T-cell (primary cell): ENCODE results near the gene EPHA8. TPM values are rescaled to one million over a fixed set of nuclear protein-coding genes. Genes with fewer than 3 reads are reported as not detected.

Source experiments
- ATAC-seq, 4 experiments: fragments of 200-7000 bp in 3 of 4; fragments of 150-1000 bp in 1 of 4; cut with Tn5 transposase; replicated peaks in 1 of 4; 1 replicate in 3 of 4; 2 replicates in 1 of 4; pipeline ENCODE4 v1.10.0; 2021; ENCODE audit warnings: moderate library complexity in 3 of 4, mild to moderate bottlenecking in 2 of 4, moderate number of reproducible peaks in 1 of 4
- CTCF ChIA-PET, 2 donors: fragments of 300-600 bp; sonication (Branson Sonifier 250); formaldehyde crosslinking; loops; one replicate each; lab custom pipeline; 2022; ENCODE audit warnings: antibody characterized with exemption in 2 of 2; lab: Charles Lee
- POLR2A ChIA-PET, 2 donors: fragments of 300-600 bp; sonication (Branson Sonifier 250); formaldehyde crosslinking; loops; one replicate each; lab custom pipeline; 2022; ENCODE audit warnings: antibody characterized with exemption in 2 of 2; lab: Charles Lee
- DNase-seq, 35 experiments: peaks; one replicate each; pipeline versions ENCODE4 v3.0.0 to v3.0.0-alpha.2; 2013 to 2023
- H3K27ac ChIP-seq: one replicate; pipeline ENCODE4 v1.5.1; 2013; ENCODE audit warnings: low read length
- H3K27me3 ChIP-seq, 2 experiments: replicated peaks in 1 of 2; 1 replicate in 1 of 2; 2 replicates in 1 of 2; pipeline versions ENCODE4 v1.6.1 to v1.7.0; 2013; ENCODE audit warnings: low read length in 1 of 2, mixed read lengths in 1 of 2; ENCODE audit not compliant: control insufficient read depth in 2 of 2, insufficient read depth in 2 of 2; ENCODE audit errors: extremely low read depth in 1 of 2
- H3K36me3 ChIP-seq, 2 donors: 1 replicate in 1 of 2; 2 replicates in 1 of 2; pipeline versions ENCODE4 v1.6.1 to v1.7.0; 2013; ENCODE audit warnings: low read length in 1 of 2; ENCODE audit not compliant: control insufficient read depth in 2 of 2, insufficient read depth in 1 of 2; ENCODE audit errors: extremely low read depth in 1 of 2
- H3K4me1 ChIP-seq, 2 experiments: 1 replicate in 1 of 2; 2 replicates in 1 of 2; pipeline versions ENCODE4 v1.6.1 to v1.7.0; 2013; ENCODE audit warnings: low read length in 2 of 2, mixed read lengths in 1 of 2; ENCODE audit not compliant: insufficient read depth in 2 of 2, control insufficient read depth in 1 of 2; ENCODE audit errors: extremely low read depth in 1 of 2
- H3K4me3 ChIP-seq, 2 donors: 1 replicate in 1 of 2; 2 replicates in 1 of 2; pipeline versions ENCODE4 v1.5.1 to v1.7.0; 2013; ENCODE audit warnings: mild to moderate bottlenecking in 2 of 2, low read length in 1 of 2, moderate library complexity in 1 of 2; ENCODE audit not compliant: control insufficient read depth in 1 of 2; ENCODE audit errors: extremely low read depth in 1 of 2
- H3K9me3 ChIP-seq: 2 replicates; pipeline ENCODE4 v1.7.0; 2013
- H3K27ac Mint-ChIP-seq, 2 donors: one replicate each; pipeline ENCODE4 v1.8.0; 2020 to 2021; ENCODE audit warnings: mild to moderate bottlenecking in 2 of 2, mixed read lengths in 2 of 2
- H3K27me3 Mint-ChIP-seq, 2 donors: one replicate each; pipeline ENCODE4 v1.8.0; 2021 to 2022; ENCODE audit warnings: mixed read lengths in 2 of 2
- H3K36me3 Mint-ChIP-seq: one replicate; pipeline ENCODE4 v1.8.0; 2021; ENCODE audit warnings: mixed read lengths
- H3K4me1 Mint-ChIP-seq, 3 donors: one replicate each; pipeline ENCODE4 v1.8.0; 2020 to 2022; ENCODE audit warnings: mixed read lengths in 3 of 3, mild to moderate bottlenecking in 1 of 3
- H3K4me3 Mint-ChIP-seq, 3 donors: one replicate each; pipeline ENCODE4 v1.8.0; 2020 to 2022; ENCODE audit warnings: mild to moderate bottlenecking in 3 of 3, mixed read lengths in 3 of 3, moderate library complexity in 3 of 3
- H3K9me3 Mint-ChIP-seq, 3 donors: one replicate each; pipeline ENCODE4 v1.8.0; 2020 to 2022; ENCODE audit warnings: mixed read lengths in 3 of 3
- WGBS: methylation state at CpG from one replicate; pipeline ENCODE4 v1.1.5; 2013; ENCODE audit warnings: missing lambda C conversion rate; ENCODE audit not compliant: insufficient coverage; 5-methylcytosine and 5-hydroxymethylcytosine counted together
- total RNA-seq, 35 experiments: library from RNA in 6 of 35; stranded (reverse) in 6 of 35; fragments of 120-200 nt in 1 of 35; gene quantifications; one replicate each; pipeline versions ENCODE4 v1.2.1 to v1.2.4 and lab custom pipeline; 2013 to 2026

The EPHA8 gene
- total RNA-seq, 5 donors from 2014 or later (not counting 1 experiment from before 2014, with no cell fraction given), result 0.09 to 0.15 TPM; not detected in 3

GRCh38 chr1:22592919-22593790 is 29.9 kb downstream of the EPHA8 start:
- 54% methylated on average over 32 of the region's 38 CpGs for WGBS
- Histone ChIP-seq H3K27me3 (peaks cover 0 to 65% of the 10 kb centered on the region in 2 experiments), H3K4me3 (no peak overlapping the region), H3K4me1 (no peaks in the 10 kb centered on the region), H3K36me3 (no peaks in the 10 kb centered on the region), H3K27ac (no peak overlapping the region), H3K9me3 (no peaks in the 10 kb centered on the region)
- ATAC-seq, result no peak
- CTCF ChIA-PET, result no interaction called here
- H3K27ac Mint-ChIP-seq, result no peak overlapping the region
- no peaks in the 10 kb centered on the region for H3K4me1 Mint-ChIP-seq
- H3K4me3 Mint-ChIP-seq, result no peak overlapping the region
- no peak for DNase-seq
- H3K36me3 Mint-ChIP-seq, result no peaks in the 10 kb centered on the region
- peaks cover 25 to 38% of the 10 kb centered on the region in 2 donors for H3K27me3 Mint-ChIP-seq
- POLR2A ChIA-PET, result no interaction called here
- no peaks in the 10 kb centered on the region for H3K9me3 Mint-ChIP-seq

- DNase-seq (no peak), ATAC-seq (no peak)
- Histone ChIP-seq H3K27me3 (peaks cover 0 to 72% of the 10 kb centered on the region in 2 experiments), H3K9me3 (no peaks in the 10 kb centered on the region), H3K4me3 (no peak overlapping the region), H3K36me3 (no peaks in the 10 kb centered on the region), H3K27ac (no peak overlapping the region), H3K4me1 (no peaks in the 10 kb centered on the region)
- POLR2A ChIA-PET, result no interaction called here
- H3K27ac Mint-ChIP-seq, result no peak overlapping the region
- H3K9me3 Mint-ChIP-seq, result no peaks in the 10 kb centered on the region
- CTCF ChIA-PET, result no interaction called here
- H3K4me1 Mint-ChIP-seq, result no peaks in the 10 kb centered on the region
- H3K36me3 Mint-ChIP-seq, result no peaks in the 10 kb centered on the region
- 68% methylated on average over 6 of the region's 10 CpGs for WGBS
- peaks cover 29 to 42% of the 10 kb centered on the region in 2 donors for H3K27me3 Mint-ChIP-seq
- H3K4me3 Mint-ChIP-seq, result no peak overlapping the region
Observed at GRCh38 chr1:22594396-22594795, 31.1 kb downstream of the EPHA8 start.

DNA sequence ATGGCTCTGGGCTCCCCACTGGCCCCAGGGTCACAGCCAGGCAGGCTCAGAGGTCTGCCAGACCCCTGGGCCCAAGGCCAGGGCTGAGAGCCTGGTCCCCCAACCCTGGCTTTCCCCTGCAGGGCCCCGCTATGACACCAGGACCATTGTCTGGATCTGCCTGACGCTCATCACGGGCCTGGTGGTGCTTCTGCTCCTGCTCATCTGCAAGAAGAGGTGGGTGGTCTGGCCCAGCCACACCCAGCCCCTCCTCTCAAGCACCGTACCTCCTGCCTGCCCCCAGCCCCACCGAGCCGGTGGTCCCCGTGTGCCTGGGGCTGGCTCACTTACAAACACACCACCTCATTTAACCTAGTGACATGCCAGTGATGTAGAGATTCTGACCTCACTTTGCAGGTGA is 31.8 kb downstream of the EPHA8 start:
- no peak for DNase-seq
- no peaks in the 10 kb centered on the region for H3K36me3 ChIP-seq
- H3K27ac Mint-ChIP-seq, result no peak overlapping the region
- H3K4me1 Mint-ChIP-seq, result no peaks in the 10 kb centered on the region
- H3K9me3 ChIP-seq, result no peaks in the 10 kb centered on the region
- POLR2A ChIA-PET, result interaction anchor here in 1 of 2 donors (0.6 kb wide), 1 partner anchor 61 kb away, joined by 9 read pairs; no protein-coding TSS in a partner anchor
- no peak for ATAC-seq
- peaks cover 29 to 37% of the 10 kb centered on the region in 2 donors for H3K27me3 Mint-ChIP-seq
- peaks cover 0 to 72% of the 10 kb centered on the region in 2 experiments for H3K27me3 ChIP-seq
- 67% methylated on average over 3 of the region's 7 CpGs for WGBS
- no peak overlapping the region for H3K4me3 Mint-ChIP-seq
- H3K4me3 ChIP-seq, result no peak overlapping the region
- CTCF ChIA-PET, result no interaction called here
- H3K9me3 Mint-ChIP-seq, result no peaks in the 10 kb centered on the region
- no peak overlapping the region for H3K27ac ChIP-seq
- H3K4me1 ChIP-seq, result no peaks in the 10 kb centered on the region
- no peaks in the 10 kb centered on the region for H3K36me3 Mint-ChIP-seq

DNA sequence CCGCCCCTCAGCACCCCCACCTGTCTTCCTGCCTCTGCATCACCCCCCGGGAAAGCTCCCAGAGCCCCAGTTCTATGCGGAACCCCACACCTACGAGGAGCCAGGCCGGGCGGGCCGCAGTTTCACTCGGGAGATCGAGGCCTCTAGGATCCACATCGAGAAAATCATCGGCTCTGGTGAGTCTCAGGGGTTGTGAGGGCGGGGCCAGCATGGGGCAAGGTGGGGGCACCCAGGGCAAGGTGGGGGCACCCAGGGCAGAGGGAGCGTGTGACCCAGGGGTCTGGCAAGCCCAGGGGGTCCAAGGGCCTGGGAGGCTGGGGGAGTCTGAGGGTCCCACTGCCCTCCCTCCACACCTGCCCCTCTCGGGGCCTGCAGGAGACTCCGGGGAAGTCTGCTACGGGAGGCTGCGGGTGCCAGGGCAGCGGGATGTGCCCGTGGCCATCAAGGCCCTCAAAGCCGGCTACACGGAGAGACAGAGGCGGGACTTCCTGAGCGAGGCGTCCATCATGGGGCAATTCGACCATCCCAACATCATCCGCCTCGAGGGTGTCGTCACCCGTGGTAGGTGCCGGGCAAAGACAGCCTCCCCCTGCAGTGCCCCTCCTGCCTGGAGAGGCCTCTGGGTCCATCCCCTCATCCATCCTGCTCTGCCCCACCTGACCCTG is 34.1 kb downstream of the EPHA8 start:
- Histone ChIP-seq H3K4me3 (no peak overlapping the region), H3K27ac (no peak overlapping the region), H3K27me3 (peaks cover 0 to 71% of the 10 kb centered on the region in 2 experiments), H3K4me1 (no peaks in the 10 kb centered on the region), H3K36me3 (no peaks in the 10 kb centered on the region), H3K9me3 (no peaks in the 10 kb centered on the region)
- Mint-ChIP-seq H3K27me3 (peaks cover 15 to 28% of the 10 kb centered on the region in 2 donors), H3K4me1 (no peaks in the 10 kb centered on the region), H3K27ac (no peak overlapping the region), H3K4me3 (no peak overlapping the region), H3K9me3 (no peaks in the 10 kb centered on the region), H3K36me3 (no peaks in the 10 kb centered on the region)
- DNase-seq, result no peak
- ChIA-PET POLR2A (no interaction called here), CTCF (no interaction called here)
- 77% methylated on average over 29 of the region's 30 CpGs for WGBS
- ATAC-seq, result no peak

DNA sequence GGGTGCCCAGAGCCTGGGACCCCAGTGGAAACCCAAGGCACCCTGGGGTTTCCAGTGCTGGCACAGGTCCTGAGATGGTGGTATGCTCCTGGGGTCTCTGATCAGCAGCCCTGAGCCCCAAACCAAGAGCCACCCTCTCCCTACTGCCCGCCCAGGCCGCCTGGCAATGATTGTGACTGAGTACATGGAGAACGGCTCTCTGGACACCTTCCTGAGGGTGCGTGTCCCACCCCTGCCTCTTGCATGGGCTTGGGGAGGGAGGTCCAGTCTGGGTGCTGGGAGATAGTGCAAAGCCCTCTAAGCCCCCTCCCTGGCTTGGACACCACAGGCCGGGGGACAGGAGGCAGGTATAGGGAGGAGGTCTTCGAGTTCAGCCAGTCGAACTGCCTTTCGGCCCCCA is 34.7 kb downstream of the EPHA8 start:
- H3K4me1 Mint-ChIP-seq, result no peaks in the 10 kb centered on the region
- H3K4me3 Mint-ChIP-seq, result no peak overlapping the region
- no peak overlapping the region for H3K27ac Mint-ChIP-seq
- Histone ChIP-seq H3K9me3 (no peaks in the 10 kb centered on the region), H3K36me3 (no peaks in the 10 kb centered on the region), H3K27ac (no peak overlapping the region), H3K4me3 (no peak overlapping the region), H3K4me1 (no peaks in the 10 kb centered on the region), H3K27me3 (peaks cover 0 to 72% of the 10 kb centered on the region in 2 experiments)
- no peaks in the 10 kb centered on the region for H3K36me3 Mint-ChIP-seq
- DNase-seq (no peak), ATAC-seq (no peak)
- POLR2A ChIA-PET, result no interaction called here
- H3K27me3 Mint-ChIP-seq, result peaks cover 15 to 26% of the 10 kb centered on the region in 2 donors
- 91% methylated on average over 4 of the region's 8 CpGs for WGBS
- CTCF ChIA-PET, result no interaction called here
- H3K9me3 Mint-ChIP-seq, result no peaks in the 10 kb centered on the region

- Mint-ChIP-seq H3K27me3 (peaks cover 15 to 31% of the 10 kb centered on the region in 2 donors), H3K4me3 (no peak overlapping the region), H3K4me1 (no peaks in the 10 kb centered on the region), H3K27ac (no peak overlapping the region), H3K9me3 (no peaks in the 10 kb centered on the region), H3K36me3 (no peaks in the 10 kb centered on the region)
- ATAC-seq (no peak), DNase-seq (no peak)
- peaks cover 0 to 71% of the 10 kb centered on the region in 2 experiments for H3K27me3 ChIP-seq
- CTCF ChIA-PET, result no interaction called here
- H3K27ac ChIP-seq, result no peak overlapping the region
- WGBS, result 71% methylated on average over 19 of the region's 24 CpGs
- no peaks in the 10 kb centered on the region for H3K36me3 ChIP-seq
- no peak overlapping the region for H3K4me3 ChIP-seq
- POLR2A ChIA-PET, result no interaction called here
- no peaks in the 10 kb centered on the region for H3K9me3 ChIP-seq
- H3K4me1 ChIP-seq, result no peaks in the 10 kb centered on the region
Observed at GRCh38 chr1:22598736-22599135, 35.4 kb downstream of the EPHA8 start.
